Activated CD8-positive, alpha-beta T cell treated with anti-CD3 and anti-CD28 coated beads for 36 hours (primary cell): ENCODE data around the gene RXRB. TPM values are rescaled to one million over a fixed set of nuclear protein-coding genes. Genes with fewer than 3 reads are reported as not detected.

ENCODE experiments used
- ATAC-seq: fragments of 200-7000 bp; cut with Tn5 transposase; one replicate; pipeline ENCODE4 v1.10.0; 2021; ENCODE audit warnings: mild to moderate bottlenecking, moderate library complexity
- CTCF ChIA-PET: fragments of 350-600 bp; sonication (Branson Sonifier 250); formaldehyde crosslinking; loops from one replicate; lab custom pipeline; 2021; ENCODE audit warnings: antibody characterized with exemption; lab: Charles Lee
- POLR2A ChIA-PET: fragments of 350-600 bp; sonication (Branson Sonifier 250); formaldehyde crosslinking; loops from one replicate; lab custom pipeline; 2021; ENCODE audit warnings: antibody characterized with exemption; lab: Charles Lee
- DNase-seq: peaks from one replicate; pipeline ENCODE4 v3.0.0-alpha.2; 2020
- H3K27ac Mint-ChIP-seq: one replicate; pipeline ENCODE4 v1.8.0; 2021; ENCODE audit warnings: mild to moderate bottlenecking, mixed read lengths
- H3K27me3 Mint-ChIP-seq: one replicate; pipeline ENCODE4 v1.8.0; 2021; ENCODE audit warnings: mixed read lengths
- H3K36me3 Mint-ChIP-seq: one replicate; pipeline ENCODE4 v1.8.0; 2021; ENCODE audit warnings: low read depth, mixed read lengths
- H3K4me1 Mint-ChIP-seq: one replicate; pipeline ENCODE4 v1.8.0; 2021; ENCODE audit warnings: low read depth, mixed read lengths
- H3K4me3 Mint-ChIP-seq: one replicate; pipeline ENCODE4 v1.8.0; 2021; ENCODE audit warnings: mild to moderate bottlenecking, moderate library complexity, mixed read lengths
- H3K9me3 Mint-ChIP-seq: one replicate; pipeline ENCODE4 v1.8.0; 2021; ENCODE audit warnings: mixed read lengths
- CTCF ChIP-seq: fragments of 200-600 bp; IDR thresholded peaks from one replicate; pipeline ENCODE4 v1.8.0; 2022; ENCODE audit warnings: antibody characterized with exemption, mild to moderate bottlenecking
- intact Hi-C: fragments of 100-400 bp; cut with micrococcal nuclease; formaldehyde crosslinking; loops from one replicate; pipeline ENCODE4 v1.10.0; 2022
- total RNA-seq, 2 experiments: library from RNA; stranded (reverse); gene quantifications; one replicate each; pipeline ENCODE4 v1.2.3, GENCODE V29; 2021

The RXRB gene
- total RNA-seq, 2 experiments from 2014 or later, result 41.2 to 41.9 TPM

GRCh38 chr6:33213166-33213988 lies 12.9 kb upstream of the RXRB start:
- H3K27ac Mint-ChIP-seq, result peak overlapping the region; percentile 37
- H3K9me3 Mint-ChIP-seq, result no peaks in the 10 kb centered on the region
- no peaks in the 10 kb centered on the region for H3K27me3 Mint-ChIP-seq
- H3K36me3 Mint-ChIP-seq, result peaks cover 20% of the 10 kb centered on the region
- DNase-seq (peak; percentile 54), ATAC-seq (peak; percentile 34)
- intact Hi-C loops, result loop anchor here (5.0 kb wide), 1 partner anchor 34 kb away; no protein-coding TSS in a partner anchor
- POLR2A ChIA-PET, result interaction anchor here (1.1 to 1.7 kb wide), 3 partner anchors 9 to 59 kb away, joined by 3 to 8 read pairs (median 3); partner anchors contain the start of gene HSD17B8
- no peak for TF ChIP-seq CTCF
- peaks cover 72% of the 10 kb centered on the region for H3K4me1 Mint-ChIP-seq
- CTCF ChIA-PET, result interaction anchor here (1.3 kb wide), 1 partner anchor 35 kb away, joined by 6 read pairs; no protein-coding TSS in a partner anchor
- peak overlapping the region; percentile 75 for H3K4me3 Mint-ChIP-seq

GRCh38 chr6:33212857-33213165 lies 12.3 kb upstream of the RXRB start:
- TF ChIP-seq CTCF, result no peak
- ChIA-PET POLR2A (interaction anchor here (0.7 to 1.7 kb wide), 4 partner anchors 8 to 60 kb away, joined by 3 to 8 read pairs (median 3); partner anchors contain the start of gene HSD17B8), CTCF (interaction anchor here (0.7 to 1.3 kb wide), 2 partner anchors 35 to 59 kb away, joined by 3 to 6 read pairs; no protein-coding TSS in a partner anchor)
- peaks cover 71% of the 10 kb centered on the region for H3K4me1 Mint-ChIP-seq
- H3K4me3 Mint-ChIP-seq, result peak overlapping the region; percentile 75
- ATAC-seq (no peak), DNase-seq (no peak)
- H3K36me3 Mint-ChIP-seq, result peaks cover 20% of the 10 kb centered on the region
- no peaks in the 10 kb centered on the region for H3K9me3 Mint-ChIP-seq
- intact Hi-C loops, result loop anchor here (5.0 kb wide), 1 partner anchor 34 kb away; no protein-coding TSS in a partner anchor
- H3K27me3 Mint-ChIP-seq, result no peaks in the 10 kb centered on the region
- H3K27ac Mint-ChIP-seq, result peak overlapping the region; percentile 11

GRCh38 chr6:33211666-33212422 lies 11.4 kb upstream of the RXRB start:
- POLR2A ChIA-PET, result interaction anchor here (0.7 to 1.7 kb wide), 3 partner anchors 36 to 61 kb away, joined by 3 to 8 read pairs (median 3); no protein-coding TSS in a partner anchor
- Mint-ChIP-seq H3K36me3 (peaks cover 20% of the 10 kb centered on the region), H3K27me3 (no peaks in the 10 kb centered on the region), H3K9me3 (no peaks in the 10 kb centered on the region), H3K4me1 (peaks cover 67% of the 10 kb centered on the region), H3K4me3 (no peak overlapping the region), H3K27ac (no peak overlapping the region)
- intact Hi-C loops, result loop anchor here (5.0 kb wide), 1 partner anchor 35 kb away; no protein-coding TSS in a partner anchor
- no peak for TF ChIP-seq CTCF
- DNase-seq, result no peak
- ATAC-seq, result no peak
- CTCF ChIA-PET, result interaction anchor here (0.7 to 1.3 kb wide), 2 partner anchors 36 to 58 kb away, joined by 3 to 6 read pairs; no protein-coding TSS in a partner anchor

GRCh38 chr6:33211136-33211535 lies 10.7 kb upstream of the RXRB start:
- DNase-seq, result no peak
- TF ChIP-seq CTCF, result no peak
- Mint-ChIP-seq H3K4me3 (no peak overlapping the region), H3K36me3 (peaks cover 22% of the 10 kb centered on the region), H3K27ac (no peak overlapping the region), H3K27me3 (no peaks in the 10 kb centered on the region), H3K9me3 (no peaks in the 10 kb centered on the region), H3K4me1 (peaks cover 68% of the 10 kb centered on the region)
- CTCF ChIA-PET, result interaction anchor here (3.3 kb wide), 1 partner anchor 38 kb away, joined by 22 read pairs; no protein-coding TSS in a partner anchor
- POLR2A ChIA-PET, result interaction anchor here (4.4 kb wide), 1 partner anchor 38 kb away, joined by 37 read pairs; no protein-coding TSS in a partner anchor
- intact Hi-C loops, result loop anchor here (5.0 kb wide), 1 partner anchor 36 kb away; no protein-coding TSS in a partner anchor
- no peak for ATAC-seq
